Gastroesophageal sphincter (tissue), 4 donors: ENCODE data around the gene MXD4. TPM values are rescaled to one million over a fixed set of nuclear protein-coding genes. Genes with fewer than 3 reads are reported as not detected.
"Not testable (repeated sequence)": the region's sequence is repeated elsewhere in the genome, so short reads cannot be mapped to it uniquely, and the experiment has no call there.

Experiments used
- ATAC-seq: fragments of 150-250 bp; one replicate; pipeline ENCODE4 v1.9.1; 2016; ENCODE audit warnings: mild to moderate bottlenecking, moderate library complexity
- H3K27ac ChIP-seq, 4 donors: fragments of 200-600 bp; sonication (generic) in 3 of 4; 1 replicate in 3 of 4; 2 replicates in 1 of 4; pipeline ENCODE4 v1.5.1; 2016 to 2019
- H3K27me3 ChIP-seq: fragments of 200-600 bp; sonication (generic); one replicate; pipeline ENCODE4 v1.5.1; 2019
- H3K36me3 ChIP-seq, 2 donors: fragments of 200-600 bp; sonication (generic); one replicate each; pipeline ENCODE4 v1.5.1; 2019; ENCODE audit warnings: control low read depth in 1 of 2
- H3K4me1 ChIP-seq, 3 donors: fragments of 200-600 bp; sonication (generic); 1 replicate in 2 of 3; 2 replicates in 1 of 3; pipeline ENCODE4 v1.5.1; 2016 to 2019; ENCODE audit warnings: control low read depth in 2 of 3
- H3K4me3 ChIP-seq, 2 donors: fragments of 200-600 bp; sonication (generic); one replicate each; pipeline ENCODE4 v1.5.1; 2019; ENCODE audit warnings: mild to moderate bottlenecking in 1 of 2, moderate library complexity in 1 of 2
- H3K9me3 ChIP-seq, 3 donors: fragments of 200-600 bp; sonication (generic); one replicate each; pipeline ENCODE4 v1.5.1; 2017 to 2019; ENCODE audit warnings: control low read depth in 2 of 3
- EP300 ChIP-seq: sonication (generic); formaldehyde crosslinking; IDR thresholded peaks from one replicate; pipeline ENCODE4 v1.6.1; 2017; ENCODE audit warnings: antibody characterized with exemption, mild to moderate bottlenecking
- POLR2A ChIP-seq, 2 donors: fragments of 450-650 bp; IDR thresholded peaks; one replicate each; pipeline ENCODE4 v1.6.1; 2017; ENCODE audit warnings: antibody characterized with exemption in 2 of 2, mild to moderate bottlenecking in 2 of 2, moderate library complexity in 1 of 2
- POLR2AphosphoS5 ChIP-seq: sonication (generic); formaldehyde crosslinking; IDR thresholded peaks from one replicate; pipeline ENCODE4 v1.6.1; 2017; ENCODE audit warnings: antibody characterized with exemption
- WGBS, 2 donors: methylation state at CpG; one replicate each; pipeline ENCODE4 v1.1.5; 2018; ENCODE audit warnings: low coverage in 1 of 2; 5-methylcytosine and 5-hydroxymethylcytosine counted together
- total RNA-seq, 4 donors: library from RNA; depleted of rRNA; stranded (reverse); fragments of >200 nt; gene quantifications; one replicate each; pipeline ENCODE4 v1.1.0, GENCODE V29; 2016
- TF ChIP-seq, protein P1 (sequence below), 4 experiments: fragments of 200-600 bp in 2 of 4; fragments of 450-650 bp in 2 of 4; sonication (generic) in 1 of 4; IDR thresholded peaks; one replicate each; pipeline ENCODE4 v1.5.1; 2017 to 2019; ENCODE audit warnings: antibody characterized with exemption in 4 of 4, mild to moderate bottlenecking in 2 of 4, moderate library complexity in 2 of 4

Gene MXD4
- total RNA-seq, 4 donors from 2014 or later: 36.1 to 76.2 (median 55.6) TPM

DNA sequence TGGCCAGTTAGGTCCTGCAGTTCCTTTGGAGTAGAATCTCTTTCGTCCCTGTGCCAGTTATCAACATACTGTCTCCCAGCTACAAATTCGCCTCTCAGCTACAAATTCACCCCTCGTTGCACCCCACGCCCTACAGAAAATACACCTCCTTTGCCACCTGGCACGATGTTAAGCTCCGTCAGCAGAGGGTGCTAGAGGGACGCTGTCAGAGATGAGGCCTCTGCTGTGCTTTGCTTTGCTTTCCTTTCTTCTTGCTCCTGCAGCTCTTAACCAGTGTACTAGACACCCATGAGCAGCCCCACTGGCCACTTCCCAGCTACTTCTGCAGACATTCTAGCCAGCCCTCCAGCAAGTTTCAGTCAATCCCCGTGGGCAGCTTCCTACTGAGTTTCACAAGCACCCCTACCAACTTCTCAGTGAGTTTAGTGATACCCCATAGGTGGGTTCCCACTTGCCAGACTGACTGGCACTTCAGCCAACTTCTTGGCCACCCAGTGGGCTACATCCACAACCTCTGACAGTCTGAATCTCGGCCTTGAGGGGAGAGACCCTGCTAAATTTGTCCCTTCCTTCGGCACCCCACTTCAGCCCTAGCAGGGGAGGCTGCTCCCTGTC lies 41.8 kb downstream of the MXD4 start:
- WGBS, 2 donors: 2 to 7% methylated on average over 6 to 7 of the region's 10 CpGs
- no peak for TF ChIP-seq POLR2A (IDR thresholded peaks at IDR 0.05)
- TF ChIP-seq, protein P1, sequence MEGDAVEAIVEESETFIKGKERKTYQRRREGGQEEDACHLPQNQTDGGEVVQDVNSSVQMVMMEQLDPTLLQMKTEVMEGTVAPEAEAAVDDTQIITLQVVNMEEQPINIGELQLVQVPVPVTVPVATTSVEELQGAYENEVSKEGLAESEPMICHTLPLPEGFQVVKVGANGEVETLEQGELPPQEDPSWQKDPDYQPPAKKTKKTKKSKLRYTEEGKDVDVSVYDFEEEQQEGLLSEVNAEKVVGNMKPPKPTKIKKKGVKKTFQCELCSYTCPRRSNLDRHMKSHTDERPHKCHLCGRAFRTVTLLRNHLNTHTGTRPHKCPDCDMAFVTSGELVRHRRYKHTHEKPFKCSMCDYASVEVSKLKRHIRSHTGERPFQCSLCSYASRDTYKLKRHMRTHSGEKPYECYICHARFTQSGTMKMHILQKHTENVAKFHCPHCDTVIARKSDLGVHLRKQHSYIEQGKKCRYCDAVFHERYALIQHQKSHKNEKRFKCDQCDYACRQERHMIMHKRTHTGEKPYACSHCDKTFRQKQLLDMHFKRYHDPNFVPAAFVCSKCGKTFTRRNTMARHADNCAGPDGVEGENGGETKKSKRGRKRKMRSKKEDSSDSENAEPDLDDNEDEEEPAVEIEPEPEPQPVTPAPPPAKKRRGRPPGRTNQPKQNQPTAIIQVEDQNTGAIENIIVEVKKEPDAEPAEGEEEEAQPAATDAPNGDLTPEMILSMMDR (IDR thresholded peaks at IDR 0.05): peak; percentile 69 to 88 (median 78)
- Histone ChIP-seq H3K4me3 (no peak overlapping the region), H3K36me3 (peaks cover 0 to 19% of the 10 kb centered on the region in 2 donors), H3K9me3 (no peaks in the 10 kb centered on the region), H3K27me3 (no peaks in the 10 kb centered on the region), H3K27ac (no peak overlapping the region), H3K4me1 (peaks cover 0 to 6% (median 0%) of the 10 kb centered on the region in 3 donors)
- peak; percentile 63 for ATAC-seq

DNA sequence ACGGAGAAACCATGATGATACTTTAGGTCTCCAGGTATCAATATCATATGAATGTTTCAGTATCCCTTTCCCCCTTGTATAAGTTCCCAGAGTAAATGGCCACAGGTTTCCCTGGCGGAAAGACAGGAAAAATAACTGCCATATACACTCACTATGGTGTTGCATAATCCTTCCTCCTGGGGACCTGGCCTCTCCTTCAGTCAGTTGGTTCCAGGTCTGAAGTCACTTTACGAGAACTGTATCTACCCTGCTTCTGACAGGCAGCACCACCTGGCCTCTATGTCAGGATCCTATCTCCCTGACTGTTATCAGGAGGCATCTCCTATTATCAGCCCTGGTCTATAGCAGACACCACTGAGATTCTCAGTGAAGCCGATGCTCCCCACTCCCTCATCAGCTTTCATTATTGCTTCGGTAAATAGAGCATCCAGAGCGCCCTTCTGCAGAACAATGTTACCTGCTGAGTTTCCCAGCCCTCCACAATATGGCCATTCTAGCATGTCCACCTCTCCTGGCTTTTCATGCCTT lies 42.6 kb downstream of the MXD4 start:
- Histone ChIP-seq H3K9me3 (no peaks in the 10 kb centered on the region), H3K36me3 (peaks cover 0 to 19% of the 10 kb centered on the region in 2 donors), H3K27me3 (no peaks in the 10 kb centered on the region), H3K4me1 (peaks cover 0 to 6% (median 0%) of the 10 kb centered on the region in 3 donors), H3K4me3 (no peak overlapping the region), H3K27ac (no peak overlapping the region)
- 79 to 82% methylated on average over 5 to 6 of the region's 6 CpGs for WGBS, 2 donors
- ATAC-seq: no peak
- TF ChIP-seq, protein P1 (IDR thresholded peaks at IDR 0.05): no peak
- TF ChIP-seq POLR2A (IDR thresholded peaks at IDR 0.05) (no peak), POLR2AphosphoS5 (no peak), EP300 (no peak)

DNA sequence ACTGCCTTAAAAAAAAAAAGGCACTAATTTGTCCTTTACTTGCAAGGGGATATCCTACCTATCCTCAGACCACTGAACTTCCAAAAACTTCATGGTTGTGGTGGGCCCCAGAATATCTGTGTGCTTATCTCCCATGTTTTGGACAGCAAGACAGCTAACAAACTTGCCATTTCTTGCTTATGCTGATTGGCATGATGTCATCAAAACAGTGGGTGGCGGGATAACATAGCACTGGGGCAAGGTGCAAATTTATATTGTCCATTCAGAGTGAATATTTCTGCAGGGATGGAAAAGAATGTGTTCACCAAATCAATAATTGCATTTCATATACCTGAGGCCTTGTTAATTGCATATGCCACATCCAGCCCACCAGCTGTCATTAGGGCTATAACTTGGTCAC lies 43.5 kb downstream of the MXD4 start:
- no peak overlapping the region for H3K4me3 ChIP-seq
- 60 to 90% methylated on average over 1 of the region's 1 CpG for WGBS, 2 donors
- no peaks in the 10 kb centered on the region for H3K27me3 ChIP-seq
- ATAC-seq: no peak
- no peaks in the 10 kb centered on the region for H3K9me3 ChIP-seq
- H3K4me1 ChIP-seq: peaks cover 0 to 6% (median 0%) of the 10 kb centered on the region in 3 donors
- H3K36me3 ChIP-seq: peaks cover 0 to 16% of the 10 kb centered on the region in 2 donors
- no peak overlapping the region for H3K27ac ChIP-seq
- no peak for TF ChIP-seq POLR2AphosphoS5
- TF ChIP-seq, protein P1 (IDR thresholded peaks at IDR 0.05): no peak
- TF ChIP-seq POLR2A (IDR thresholded peaks at IDR 0.05): no peak
- TF ChIP-seq EP300: no peak

DNA sequence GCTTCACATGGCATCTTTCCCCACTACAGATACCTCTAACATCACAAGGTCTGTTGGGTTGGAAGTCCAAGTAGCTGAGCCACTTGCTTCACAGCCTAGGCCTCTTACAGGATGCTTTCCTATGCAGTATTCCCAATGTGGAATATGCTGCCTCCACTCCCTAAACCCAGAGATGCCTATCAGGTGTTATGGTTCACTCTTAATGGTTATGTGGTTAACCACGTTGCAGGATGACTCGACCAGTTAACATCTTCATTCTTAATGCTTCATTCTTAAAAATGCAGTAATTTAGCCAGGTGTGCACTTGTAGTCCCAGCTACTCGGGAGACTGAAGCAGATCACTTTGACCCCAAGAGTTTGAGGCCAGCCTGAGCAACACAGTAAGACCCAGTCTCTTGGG lies 44.2 kb downstream of the MXD4 start:
- Histone ChIP-seq H3K9me3 (no peaks in the 10 kb centered on the region), H3K27me3 (no peaks in the 10 kb centered on the region), H3K36me3 (peaks cover 0 to 9% of the 10 kb centered on the region in 2 donors), H3K4me1 (peaks cover 0 to 6% (median 0%) of the 10 kb centered on the region in 3 donors), H3K4me3 (no peak overlapping the region), H3K27ac (no peak overlapping the region)
- ATAC-seq: no peak
- no peak for TF ChIP-seq POLR2A (IDR thresholded peaks at IDR 0.05)
- TF ChIP-seq EP300: no peak
- TF ChIP-seq, protein P1 (IDR thresholded peaks at IDR 0.05): no peak
- TF ChIP-seq POLR2AphosphoS5: no peak
- 54% methylated on average over 2 of the region's 3 CpGs; no CpG with 5 or more reads in 1 of the 2 donors for WGBS, 2 donors

DNA sequence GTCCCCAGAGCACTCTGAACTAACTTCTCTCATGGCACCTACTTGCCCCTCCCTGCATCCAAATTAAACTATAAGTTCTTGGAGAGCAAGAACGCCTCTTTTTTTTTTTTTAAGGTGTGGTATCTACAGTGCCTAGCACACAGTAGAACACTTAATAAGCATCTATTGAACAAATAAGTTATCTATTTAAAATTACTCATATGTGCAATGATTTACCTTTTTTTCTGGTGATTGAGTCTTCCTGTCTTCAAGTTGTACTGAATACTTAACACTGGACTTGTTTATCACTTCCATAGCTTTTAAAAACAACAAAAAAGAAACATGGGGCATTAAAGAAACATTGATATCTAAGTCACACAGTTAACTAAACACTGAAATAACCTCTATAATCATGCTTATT lies 49.1 kb downstream of the MXD4 start:
- Histone ChIP-seq H3K36me3 (peaks cover 0 to under 1% of the 10 kb centered on the region in 2 donors), H3K4me3 (no peak overlapping the region), H3K4me1 (no peaks in the 10 kb centered on the region), H3K27ac (no peak overlapping the region), H3K27me3 (no peaks in the 10 kb centered on the region), H3K9me3 (no peaks in the 10 kb centered on the region)
- TF ChIP-seq POLR2AphosphoS5: no peak
- TF ChIP-seq, protein P1 (IDR thresholded peaks at IDR 0.05): no peak
- TF ChIP-seq POLR2A (IDR thresholded peaks at IDR 0.05): no peak
- no peak for TF ChIP-seq EP300
- 80 to 92% methylated on average over 1 of the region's 1 CpG for WGBS, 2 donors
- no peak for ATAC-seq

DNA sequence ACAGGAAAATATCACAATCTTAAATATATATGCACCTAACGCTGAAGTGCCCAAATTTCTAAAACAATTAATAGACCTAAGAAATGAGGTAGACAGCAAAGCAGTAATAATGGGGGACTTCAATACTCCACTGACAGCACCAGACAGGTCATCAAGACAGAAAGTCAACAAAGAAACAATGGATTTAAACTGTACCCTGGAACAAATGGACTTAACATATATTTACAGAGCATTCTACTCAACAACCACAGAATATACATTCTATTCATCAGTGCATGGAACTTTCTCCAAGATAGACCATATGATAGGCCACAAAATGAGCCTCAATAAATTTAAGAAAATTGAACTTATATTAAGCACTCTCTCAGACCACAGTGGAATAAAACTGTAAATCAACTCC lies 59.1 kb downstream of the MXD4 start:
- not testable (repeated sequence) for H3K27ac ChIP-seq, H3K4me3 ChIP-seq, H3K27me3 ChIP-seq, H3K9me3 ChIP-seq, ATAC-seq, H3K4me1 ChIP-seq
- 92 to 100% methylated on average over 1 of the region's 1 CpG for WGBS, 2 donors
- H3K36me3 ChIP-seq: peaks cover 0 to 10% of the 10 kb centered on the region in 2 donors
